PC-9 (cell line): ENCODE results near the gene EFCAB11.

Source experiments
- CTCF ChIP-seq: fragments of 200-600 bp; sonication (generic); conservative IDR thresholded peaks from 2 replicates; pipeline ENCODE4 v1.6.1; 2017; ENCODE audit warnings: mixed run types, antibody characterized with exemption, mild to moderate bottlenecking, moderate library complexity
- EZH2 ChIP-seq: fragments of 200-600 bp; sonication (generic); IDR thresholded peaks from 2 replicates; pipeline ENCODE4 v1.8.0; 2017; ENCODE audit warnings: antibody characterized with exemption, low read depth

GRCh38 chr14:89986462-89987160 is 32.1 kb upstream of the EFCAB11 start:
- TF ChIP-seq CTCF: no peak
- TF ChIP-seq EZH2: no peak
